Sigmoid colon (tissue), 7 donors: Measurements from ENCODE around the gene TMEM51. TPM values are rescaled to one million over a fixed set of nuclear protein-coding genes. Genes with fewer than 3 reads are reported as not detected.

Source experiments
- DNase-seq: peaks from one replicate; pipeline ENCODE4 v3.0.0-alpha.2; 2019
- H3K27ac ChIP-seq, 4 donors: fragments of 200-600 bp; sonication (generic); one replicate each; pipeline ENCODE4 v1.5.1; 2016 to 2019; ENCODE audit warnings: mild to moderate bottlenecking in 1 of 4
- H3K27me3 ChIP-seq, 3 donors: fragments of 200-600 bp; sonication (generic); one replicate each; pipeline ENCODE4 v1.5.1; 2019; ENCODE audit warnings: mild to moderate bottlenecking in 1 of 3
- H3K36me3 ChIP-seq, 4 donors: fragments of 200-600 bp; sonication (generic); one replicate each; pipeline ENCODE4 v1.5.1; 2016 to 2019
- H3K4me1 ChIP-seq, 4 donors: fragments of 200-600 bp; sonication (generic); one replicate each; pipeline ENCODE4 v1.5.1; 2017 to 2019
- H3K4me3 ChIP-seq, 4 donors: fragments of 200-600 bp; sonication (generic); one replicate each; pipeline ENCODE4 v1.5.1; 2017 to 2019; ENCODE audit warnings: mild to moderate bottlenecking in 2 of 4, moderate library complexity in 1 of 4
- H3K9me3 ChIP-seq, 4 donors: fragments of 200-600 bp in 3 of 4; sonication (generic) in 3 of 4; one replicate each; pipeline versions ENCODE4 v1.5.1 to v1.6.1; 2013 to 2019
- EP300 ChIP-seq, 4 donors: sonication (generic); formaldehyde crosslinking; IDR thresholded peaks; one replicate each; pipeline ENCODE4 v1.6.1; 2017; ENCODE audit warnings: antibody characterized with exemption in 4 of 4
- POLR2A ChIP-seq, 2 donors: fragments of 450-650 bp; IDR thresholded peaks; one replicate each; pipeline ENCODE4 v1.6.1; 2016; ENCODE audit warnings: antibody characterized with exemption in 2 of 2, mild to moderate bottlenecking in 2 of 2, moderate library complexity in 2 of 2
- POLR2AphosphoS5 ChIP-seq, 4 donors: sonication (generic); formaldehyde crosslinking; IDR thresholded peaks; one replicate each; pipeline ENCODE4 v1.6.1; 2017; ENCODE audit warnings: antibody characterized with exemption in 4 of 4
- WGBS, 2 donors: extraction: QIAGEN DNeasy Blood & Tissue Kit; methylation state at CpG; one replicate each; pipeline ENCODE4 v1.1.7; 2013; 5-methylcytosine and 5-hydroxymethylcytosine counted together
- intact Hi-C: fragments of 100-400 bp; cut with DNase I; formaldehyde crosslinking; loops from one replicate; pipeline ENCODE4 v1.15.1; 2023
- polyA plus RNA-seq, 3 donors: library from polyadenylated mRNA; stranded (reverse); fragments of 200-250 nt; gene quantifications; one replicate each; pipeline ENCODE4 v1.2.3, GENCODE V29; 2013
- total RNA-seq, 4 donors: library from RNA; depleted of rRNA; stranded (reverse); fragments of >200 nt; gene quantifications; one replicate each; pipeline ENCODE4 v1.1.0, GENCODE V29; 2016
- TF ChIP-seq, protein P1 (sequence below), 4 experiments: fragments of 450-650 bp in 3 of 4; fragments of 200-600 bp in 1 of 4; IDR thresholded peaks; one replicate each; pipeline ENCODE4 v1.5.1; 2016 to 2019; ENCODE audit warnings: antibody characterized with exemption in 4 of 4, mild to moderate bottlenecking in 3 of 4, moderate library complexity in 2 of 4
- donor health status: healthy with polysubstance abuse.
- donor health status: Bipolar disorder and iron deficiency.
- donor health status: healthy.

Gene TMEM51
- total and polyA plus RNA-seq, 7 donors: 8.8 to 20.7 (median 15.3) TPM

DNA sequence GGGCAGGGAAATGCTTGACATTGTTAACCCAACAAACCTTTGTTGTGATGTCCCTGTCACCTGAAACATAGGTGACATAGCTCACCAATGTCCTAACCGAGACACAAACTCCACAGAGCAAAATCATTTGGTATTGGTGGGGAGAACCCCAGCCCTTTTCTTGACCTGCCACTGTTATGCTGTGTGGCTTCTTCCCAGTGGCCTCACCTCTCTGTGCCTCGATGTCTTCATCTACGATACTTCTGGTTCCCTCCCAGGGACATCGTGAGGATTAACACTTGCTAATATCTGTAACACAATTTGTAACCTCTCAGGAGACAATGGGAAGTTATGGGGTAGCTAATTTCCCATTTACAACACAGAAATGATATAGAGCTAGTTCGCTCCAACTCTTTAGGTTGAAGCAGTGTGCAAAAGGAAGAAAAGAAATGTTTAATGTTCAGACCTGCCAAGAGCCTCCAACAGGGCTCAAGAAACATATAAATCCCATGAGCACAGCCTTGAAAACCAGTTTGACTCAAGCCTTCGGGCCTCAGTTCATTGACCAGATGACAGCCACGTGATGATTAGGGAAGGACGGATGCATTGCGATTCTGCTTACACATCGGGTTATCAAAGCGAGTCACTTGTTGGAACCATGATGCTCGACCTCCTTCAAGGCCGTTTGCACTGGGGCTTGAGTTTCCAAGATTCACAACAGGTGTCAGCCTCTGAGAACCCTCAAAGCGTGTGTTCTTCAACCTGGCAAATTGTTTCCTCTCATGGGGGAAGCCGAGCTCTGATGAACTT is 37.8 kb upstream of the TMEM51 start:
- no peak for DNase-seq
- intact Hi-C loops: no loop called here
- no peaks in the 10 kb centered on the region for H3K27me3 ChIP-seq
- H3K36me3 ChIP-seq: no peaks in the 10 kb centered on the region
- WGBS, 2 donors: 94 to 95% methylated on average over 15 of the region's 15 CpGs
- no peak overlapping the region for H3K4me3 ChIP-seq
- no peaks in the 10 kb centered on the region for H3K4me1 ChIP-seq
- TF ChIP-seq POLR2A (IDR thresholded peaks at IDR 0.05) (no peak), POLR2AphosphoS5 (IDR thresholded peaks at IDR 0.05) (no peak), EP300 (IDR thresholded peaks at IDR 0.05) (no peak)
- TF ChIP-seq, protein P1, sequence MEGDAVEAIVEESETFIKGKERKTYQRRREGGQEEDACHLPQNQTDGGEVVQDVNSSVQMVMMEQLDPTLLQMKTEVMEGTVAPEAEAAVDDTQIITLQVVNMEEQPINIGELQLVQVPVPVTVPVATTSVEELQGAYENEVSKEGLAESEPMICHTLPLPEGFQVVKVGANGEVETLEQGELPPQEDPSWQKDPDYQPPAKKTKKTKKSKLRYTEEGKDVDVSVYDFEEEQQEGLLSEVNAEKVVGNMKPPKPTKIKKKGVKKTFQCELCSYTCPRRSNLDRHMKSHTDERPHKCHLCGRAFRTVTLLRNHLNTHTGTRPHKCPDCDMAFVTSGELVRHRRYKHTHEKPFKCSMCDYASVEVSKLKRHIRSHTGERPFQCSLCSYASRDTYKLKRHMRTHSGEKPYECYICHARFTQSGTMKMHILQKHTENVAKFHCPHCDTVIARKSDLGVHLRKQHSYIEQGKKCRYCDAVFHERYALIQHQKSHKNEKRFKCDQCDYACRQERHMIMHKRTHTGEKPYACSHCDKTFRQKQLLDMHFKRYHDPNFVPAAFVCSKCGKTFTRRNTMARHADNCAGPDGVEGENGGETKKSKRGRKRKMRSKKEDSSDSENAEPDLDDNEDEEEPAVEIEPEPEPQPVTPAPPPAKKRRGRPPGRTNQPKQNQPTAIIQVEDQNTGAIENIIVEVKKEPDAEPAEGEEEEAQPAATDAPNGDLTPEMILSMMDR (IDR thresholded peaks at IDR 0.05): no peak
- H3K9me3 ChIP-seq: no peaks in the 10 kb centered on the region
- H3K27ac ChIP-seq: no peak overlapping the region

DNA sequence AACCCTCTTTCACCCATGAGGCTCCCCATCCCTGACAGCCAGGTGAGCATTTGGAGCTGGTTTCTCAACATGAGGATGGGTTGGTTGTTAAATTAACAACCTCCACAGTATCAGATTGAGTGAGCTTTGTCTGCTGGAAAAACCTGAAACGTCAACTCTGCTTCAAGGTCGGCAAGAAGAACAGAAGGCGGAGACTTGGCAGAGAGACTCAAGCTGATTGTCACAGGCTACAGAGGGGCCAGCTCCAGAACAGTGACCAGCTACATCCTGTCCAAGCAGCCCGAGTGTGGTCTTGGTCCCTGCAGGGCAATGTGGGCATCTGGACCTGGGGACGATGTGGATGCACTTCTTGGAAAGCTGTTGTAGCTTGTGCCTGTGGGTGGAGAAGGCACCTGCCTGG is 36.6 kb upstream of the TMEM51 start:
- no peak for TF ChIP-seq POLR2A (IDR thresholded peaks at IDR 0.05)
- TF ChIP-seq EP300 (IDR thresholded peaks at IDR 0.05): no peak
- TF ChIP-seq, protein P1 (IDR thresholded peaks at IDR 0.05): no peak
- TF ChIP-seq POLR2AphosphoS5 (IDR thresholded peaks at IDR 0.05): no peak
- Histone ChIP-seq H3K4me1 (no peaks in the 10 kb centered on the region), H3K27ac (no peak overlapping the region), H3K4me3 (no peak overlapping the region), H3K9me3 (no peaks in the 10 kb centered on the region), H3K36me3 (no peaks in the 10 kb centered on the region), H3K27me3 (no peaks in the 10 kb centered on the region)
- 44 to 55% methylated on average over 5 of the region's 5 CpGs for WGBS, 2 donors
- intact Hi-C loops: no loop called here
- no peak for DNase-seq

DNA sequence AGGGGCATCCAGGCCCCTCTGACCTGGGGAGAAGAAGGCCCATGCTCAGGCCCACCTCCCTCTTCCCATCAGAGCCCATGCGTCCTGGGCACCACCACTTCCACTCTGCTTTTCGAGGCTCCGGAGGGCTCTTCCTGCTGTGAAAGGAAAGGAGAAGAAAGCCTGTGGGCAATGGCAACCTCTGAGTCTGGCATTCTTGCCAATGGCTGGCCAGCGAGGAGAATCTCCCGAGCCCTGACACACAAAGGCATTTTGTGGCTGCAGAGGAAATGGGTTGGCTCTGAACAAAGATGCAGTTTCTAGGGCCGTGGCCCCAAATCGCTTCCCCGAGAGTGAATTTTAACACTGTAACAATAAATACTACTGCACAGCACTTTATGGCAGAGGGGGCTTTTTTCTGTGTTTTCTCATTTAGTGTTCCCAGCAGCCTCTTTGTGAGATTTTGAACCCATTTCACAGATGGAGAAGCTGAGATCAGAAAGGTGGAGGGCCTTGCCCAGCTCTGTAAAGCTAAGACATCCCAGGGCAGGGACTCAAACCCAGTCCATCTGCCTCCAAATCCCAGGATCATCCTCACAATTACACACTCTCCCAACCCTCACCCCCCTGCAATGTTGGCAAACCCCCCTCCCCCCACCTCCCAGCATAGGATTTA is 35.7 kb upstream of the TMEM51 start:
- H3K27ac ChIP-seq: no peak overlapping the region
- no peak for TF ChIP-seq POLR2AphosphoS5 (IDR thresholded peaks at IDR 0.05)
- TF ChIP-seq, protein P1 (IDR thresholded peaks at IDR 0.05): no peak
- no peak for TF ChIP-seq POLR2A (IDR thresholded peaks at IDR 0.05)
- no peak for TF ChIP-seq EP300 (IDR thresholded peaks at IDR 0.05)
- 70 to 77% methylated on average over 8 of the region's 8 CpGs for WGBS, 2 donors
- H3K27me3 ChIP-seq: no peaks in the 10 kb centered on the region
- no peak for DNase-seq
- no peak overlapping the region for H3K4me3 ChIP-seq
- H3K36me3 ChIP-seq: no peaks in the 10 kb centered on the region
- intact Hi-C loops: no loop called here
- H3K4me1 ChIP-seq: no peaks in the 10 kb centered on the region
- no peaks in the 10 kb centered on the region for H3K9me3 ChIP-seq

DNA sequence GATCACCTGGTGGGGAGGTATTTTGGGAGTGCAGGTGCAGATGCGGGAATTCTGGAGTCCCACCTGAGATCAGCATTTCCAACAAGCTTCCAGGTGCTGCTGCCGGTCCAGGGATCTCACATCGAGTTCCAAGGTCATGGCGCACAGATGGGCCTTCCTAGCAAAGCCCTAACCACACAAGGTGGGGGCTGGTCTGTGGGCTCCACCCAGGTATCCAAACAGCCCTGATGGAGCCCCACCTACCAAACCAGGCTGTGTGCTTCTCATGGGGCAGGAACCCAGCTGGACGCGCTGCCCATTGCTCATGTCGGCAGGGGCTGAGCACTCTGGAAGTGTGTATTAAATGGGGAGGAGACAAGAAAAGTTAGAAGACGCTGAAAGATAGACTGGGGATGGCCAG is 35.0 kb upstream of the TMEM51 start:
- Histone ChIP-seq H3K27ac (no peak overlapping the region), H3K27me3 (no peaks in the 10 kb centered on the region), H3K4me3 (no peak overlapping the region), H3K9me3 (no peaks in the 10 kb centered on the region), H3K4me1 (no peaks in the 10 kb centered on the region), H3K36me3 (no peaks in the 10 kb centered on the region)
- intact Hi-C loops: no loop called here
- DNase-seq: no peak
- TF ChIP-seq POLR2AphosphoS5 (IDR thresholded peaks at IDR 0.05) (no peak), EP300 (IDR thresholded peaks at IDR 0.05) (no peak), POLR2A (IDR thresholded peaks at IDR 0.05) (no peak)
- TF ChIP-seq, protein P1 (IDR thresholded peaks at IDR 0.05): no peak
- 89 to 92% methylated on average over 8 of the region's 8 CpGs for WGBS, 2 donors
